Measurements from ENCODE around the gene CDK12.

DNA sequence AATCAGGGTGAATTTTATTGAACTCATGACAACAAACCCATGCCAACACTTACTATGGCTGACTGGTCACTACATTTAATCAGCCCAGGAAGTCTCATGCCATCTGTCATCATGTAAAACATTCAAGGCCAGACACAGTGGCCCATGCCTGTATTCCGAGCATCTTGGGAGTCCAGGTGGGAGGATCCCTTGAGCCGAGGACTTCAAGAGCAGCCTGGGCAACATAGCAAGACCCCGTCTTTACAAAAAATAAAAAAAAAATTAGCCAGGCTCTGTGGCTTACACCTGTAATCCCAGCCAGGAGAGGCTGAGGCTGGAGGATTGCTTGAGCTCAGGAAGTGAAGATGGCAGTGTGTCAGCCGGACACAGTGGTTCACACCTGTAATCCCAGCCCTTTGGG is 5.4 kb upstream of the CDK12 start:
- TF ChIP-seq CBX2 (IDR thresholded peaks at IDR 0.05; ENCODE audit: borderline replicate concordance, low read depth) (no peak), HOXA7 (CRISPR knock-in tag; IDR thresholded peaks at IDR 0.05) (no peak)
